ENCODE results near the gene ATP8A2.
"Not testable (repeated sequence)": the region's sequence is repeated elsewhere in the genome, so short reads cannot be mapped to it uniquely, and the experiment has no call there.

The ATP8A2 gene

DNA sequence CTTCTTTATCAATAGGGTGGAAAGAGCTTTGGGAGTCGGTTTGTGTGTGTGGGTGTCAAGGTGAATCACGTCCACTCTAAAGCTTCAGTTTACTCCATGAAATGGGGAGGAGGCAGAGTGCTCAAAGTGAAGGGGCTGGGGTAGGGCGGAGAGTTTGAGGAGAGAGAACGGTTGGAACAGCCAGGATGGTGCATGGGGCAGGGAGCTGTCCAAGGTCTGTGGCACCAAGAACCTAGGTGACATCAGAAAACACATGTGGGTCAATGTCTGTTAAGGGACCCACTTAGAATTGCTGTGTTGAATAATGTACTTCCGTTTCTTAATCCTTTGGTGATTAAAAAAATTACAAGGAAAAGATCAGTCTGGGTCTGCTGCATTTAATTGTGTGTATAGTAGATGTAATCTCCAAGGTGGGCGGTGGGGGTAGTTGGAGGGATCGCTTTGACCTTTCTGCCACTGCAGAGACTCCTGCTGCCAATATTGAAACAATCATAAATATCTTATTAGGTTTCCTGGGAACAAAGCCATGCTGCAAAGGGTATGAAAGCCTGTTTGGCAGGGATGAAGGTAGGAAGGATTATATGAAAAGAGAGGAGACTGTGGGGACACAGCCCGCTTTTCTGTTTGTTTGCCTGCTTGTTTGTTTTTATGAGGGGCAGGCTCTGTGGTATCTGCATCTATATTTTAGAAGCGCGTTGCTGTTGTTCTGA lies 122.3 kb downstream of the ATP8A2 start:
- Histone ChIP-seq H3K36me3 (ENCODE audit: control insufficient read depth, insufficient read depth, low read length) (no peaks in the 10 kb centered on the region), H3K27ac (ENCODE audit: low read depth, low read length, severe bottlenecking) (no peak overlapping the region), H3K9me3 (ENCODE audit: control insufficient read depth, low read length) (no peaks in the 10 kb centered on the region), H3K4me3 (ENCODE audit: extremely low read depth, insufficient read depth, low read length, poor library complexity, severe bottlenecking) (no peak overlapping the region), H3K4me1 (ENCODE audit: control insufficient read depth, insufficient read depth, low read length, poor library complexity, severe bottlenecking) (no peaks in the 10 kb centered on the region)
- WGBS, 2 experiments (ENCODE audit: insufficient coverage in 2 of 2) = 45 to 77% methylated on average over 3 to 5 of the region's 10 CpGs

DNA sequence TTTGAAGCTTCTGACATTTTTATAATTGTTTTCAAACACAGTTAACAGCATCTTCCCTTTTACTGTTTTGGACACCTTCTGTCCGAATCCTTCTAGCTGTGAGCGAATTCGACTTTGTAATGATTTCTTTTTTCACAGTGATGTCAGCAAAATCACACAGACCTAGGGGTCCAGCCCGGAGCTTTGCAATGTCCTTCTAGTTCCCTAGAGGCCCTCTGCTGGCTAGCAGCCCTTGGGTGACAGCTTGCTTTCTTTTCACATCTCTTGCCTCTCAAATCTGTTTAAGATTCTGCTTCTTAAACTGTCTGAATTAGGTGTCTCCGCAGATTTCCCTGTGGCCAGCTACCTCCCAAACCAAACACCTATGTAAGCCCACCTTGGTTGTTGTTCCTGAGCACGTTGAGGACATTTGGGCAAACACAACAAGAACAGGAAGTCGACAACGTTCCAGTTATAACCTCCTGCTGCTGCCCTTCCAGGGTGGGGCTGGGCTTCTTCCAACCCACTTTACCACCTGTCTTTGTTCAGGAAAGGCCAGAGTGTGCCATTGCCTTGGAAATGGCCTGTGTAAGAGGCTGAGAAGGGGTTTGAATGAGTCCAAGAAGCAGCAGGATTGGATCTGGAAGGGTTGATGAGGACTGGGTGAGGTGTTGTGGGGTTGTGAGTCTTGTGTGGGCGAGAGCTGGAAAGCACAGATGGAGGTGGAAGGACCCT lies 123.1 kb downstream of the ATP8A2 start:
- no peaks in the 10 kb centered on the region for H3K36me3 ChIP-seq (ENCODE audit: control insufficient read depth, insufficient read depth, low read length)
- WGBS, 2 experiments (ENCODE audit: insufficient coverage in 2 of 2) = 75 to 77% methylated on average over 8 of the region's 9 CpGs
- no peaks in the 10 kb centered on the region for H3K4me1 ChIP-seq (ENCODE audit: control insufficient read depth, insufficient read depth, low read length, poor library complexity, severe bottlenecking)
- no peaks in the 10 kb centered on the region for H3K9me3 ChIP-seq (ENCODE audit: control insufficient read depth, low read length)
- H3K27ac ChIP-seq (ENCODE audit: low read depth, low read length, severe bottlenecking) = no peak overlapping the region
- H3K4me3 ChIP-seq (ENCODE audit: extremely low read depth, insufficient read depth, low read length, poor library complexity, severe bottlenecking) = no peak overlapping the region

DNA sequence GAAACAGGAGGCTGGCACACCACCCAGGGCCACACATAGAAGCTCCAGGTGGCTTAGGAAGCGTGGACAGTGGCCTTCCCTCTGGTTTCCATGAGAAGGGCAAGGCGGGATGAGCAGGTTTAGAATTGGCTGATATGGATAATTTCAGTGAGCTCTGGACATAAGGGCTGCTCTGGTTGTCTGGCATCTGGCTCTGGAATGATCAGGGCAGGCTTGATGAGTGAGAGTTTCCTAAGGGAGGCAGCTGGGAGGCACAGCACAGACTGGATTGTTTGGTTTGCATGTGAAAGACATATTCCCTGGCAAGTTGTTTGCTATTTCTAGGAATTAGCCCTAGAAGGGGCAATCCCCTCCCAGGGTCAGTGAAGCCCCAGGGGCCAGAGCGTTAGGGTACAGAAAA lies 129.5 kb downstream of the ATP8A2 start:
- no peaks in the 10 kb centered on the region for H3K36me3 ChIP-seq (ENCODE audit: control insufficient read depth, insufficient read depth, low read length)
- no peaks in the 10 kb centered on the region for H3K4me1 ChIP-seq (ENCODE audit: control insufficient read depth, insufficient read depth, low read length, poor library complexity, severe bottlenecking)
- H3K4me3 ChIP-seq (ENCODE audit: extremely low read depth, insufficient read depth, low read length, poor library complexity, severe bottlenecking) = no peak overlapping the region
- H3K9me3 ChIP-seq (ENCODE audit: control insufficient read depth, low read length) = no peaks in the 10 kb centered on the region
- H3K27ac ChIP-seq (ENCODE audit: low read depth, low read length, severe bottlenecking) = no peak overlapping the region
- 79 to 88% methylated on average over 2 of the region's 3 CpGs for WGBS, 2 experiments (ENCODE audit: insufficient coverage in 2 of 2)

DNA sequence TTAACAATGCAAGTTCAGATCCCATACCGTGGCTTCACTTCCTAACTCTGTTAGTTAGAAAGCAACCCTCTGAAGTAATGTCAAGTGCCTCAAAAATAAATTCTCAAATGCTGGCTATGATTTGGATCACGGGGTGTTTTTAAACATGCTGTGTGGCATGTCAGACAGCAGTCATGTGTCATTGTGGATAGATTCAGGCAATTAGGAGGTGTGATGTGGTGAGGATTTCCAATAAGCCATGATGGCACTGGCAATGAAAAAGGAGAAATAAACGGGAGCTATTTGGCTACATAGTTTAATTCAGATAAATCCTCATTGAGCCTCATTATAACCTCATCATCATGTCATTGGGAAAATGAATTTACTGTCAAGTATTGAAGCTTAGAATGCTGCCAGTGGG lies 130.3 kb downstream of the ATP8A2 start:
- Histone ChIP-seq H3K9me3 (ENCODE audit: control insufficient read depth, low read length) (no peaks in the 10 kb centered on the region), H3K27ac (ENCODE audit: low read depth, low read length, severe bottlenecking) (no peak overlapping the region), H3K36me3 (ENCODE audit: control insufficient read depth, insufficient read depth, low read length) (no peaks in the 10 kb centered on the region), H3K4me1 (ENCODE audit: control insufficient read depth, insufficient read depth, low read length, poor library complexity, severe bottlenecking) (no peaks in the 10 kb centered on the region), H3K4me3 (ENCODE audit: extremely low read depth, insufficient read depth, low read length, poor library complexity, severe bottlenecking) (no peak overlapping the region)
- 77 to 86% methylated on average over 2 of the region's 3 CpGs for whole genome bisulfite sequencing, 2 experiments (ENCODE audit: insufficient coverage in 2 of 2)

DNA sequence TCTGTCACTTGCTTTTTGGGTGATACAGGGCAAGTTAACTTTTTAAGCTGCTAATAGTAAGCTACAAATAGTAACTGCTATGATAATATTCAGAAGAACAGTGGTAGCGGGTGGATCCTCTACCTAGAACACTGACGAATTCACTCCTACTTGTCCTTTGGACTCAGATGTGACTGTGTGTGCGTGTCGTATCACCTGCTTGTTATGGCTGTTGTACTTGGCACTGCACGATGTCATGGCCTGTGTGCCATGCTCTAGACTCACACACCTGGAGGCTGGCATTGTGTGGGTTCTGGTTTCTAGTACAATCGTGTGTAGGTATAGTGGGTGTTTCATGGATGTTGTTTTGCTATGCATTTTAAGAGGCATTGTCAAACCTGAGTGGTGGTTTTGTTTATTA lies 130.8 kb downstream of the ATP8A2 start:
- H3K4me3 ChIP-seq (ENCODE audit: extremely low read depth, insufficient read depth, low read length, poor library complexity, severe bottlenecking) = no peak overlapping the region
- 69 to 77% methylated on average over 5 to 6 of the region's 6 CpGs for WGBS, 2 experiments (ENCODE audit: insufficient coverage in 2 of 2)

DNA sequence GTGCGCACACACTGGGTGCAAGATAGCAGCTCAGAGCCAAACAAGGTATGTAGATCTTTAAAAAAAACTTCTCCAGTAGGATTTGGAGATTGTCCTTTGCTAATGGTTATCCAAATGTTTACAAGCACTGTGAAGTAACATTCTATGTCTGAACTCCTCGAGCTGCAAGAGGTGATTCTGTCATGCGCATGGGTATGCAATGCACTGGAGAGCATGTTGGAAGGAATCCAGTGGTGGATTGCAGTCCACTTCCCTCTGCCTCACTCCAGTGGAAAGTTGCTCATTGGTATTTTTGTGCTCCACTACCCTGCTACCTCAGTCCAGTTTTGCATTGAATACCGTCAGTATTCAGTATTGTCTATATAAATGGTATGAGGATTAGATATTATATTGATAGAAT lies 132.1 kb downstream of the ATP8A2 start:
- H3K36me3 ChIP-seq (ENCODE audit: control insufficient read depth, insufficient read depth, low read length) = no peaks in the 10 kb centered on the region
- no peak overlapping the region for H3K27ac ChIP-seq (ENCODE audit: low read depth, low read length, severe bottlenecking)
- no peak overlapping the region for H3K4me3 ChIP-seq (ENCODE audit: extremely low read depth, insufficient read depth, low read length, poor library complexity, severe bottlenecking)
- 87 to 100% methylated on average over 2 to 3 of the region's 4 CpGs for WGBS, 2 experiments (ENCODE audit: insufficient coverage in 2 of 2)
- H3K9me3 ChIP-seq (ENCODE audit: control insufficient read depth, low read length) = no peaks in the 10 kb centered on the region
- H3K4me1 ChIP-seq (ENCODE audit: control insufficient read depth, insufficient read depth, low read length, poor library complexity, severe bottlenecking) = no peaks in the 10 kb centered on the region

More for the DNA sequence above, 130.8 kb downstream of the ATP8A2 start:
- H3K27ac ChIP-seq (ENCODE audit: low read depth, low read length, severe bottlenecking) = no peak overlapping the region
- no peaks in the 10 kb centered on the region for H3K36me3 ChIP-seq (ENCODE audit: control insufficient read depth, insufficient read depth, low read length)
- H3K9me3 ChIP-seq (ENCODE audit: control insufficient read depth, low read length) = no peaks in the 10 kb centered on the region
- H3K4me1 ChIP-seq (ENCODE audit: control insufficient read depth, insufficient read depth, low read length, poor library complexity, severe bottlenecking) = no peaks in the 10 kb centered on the region

DNA sequence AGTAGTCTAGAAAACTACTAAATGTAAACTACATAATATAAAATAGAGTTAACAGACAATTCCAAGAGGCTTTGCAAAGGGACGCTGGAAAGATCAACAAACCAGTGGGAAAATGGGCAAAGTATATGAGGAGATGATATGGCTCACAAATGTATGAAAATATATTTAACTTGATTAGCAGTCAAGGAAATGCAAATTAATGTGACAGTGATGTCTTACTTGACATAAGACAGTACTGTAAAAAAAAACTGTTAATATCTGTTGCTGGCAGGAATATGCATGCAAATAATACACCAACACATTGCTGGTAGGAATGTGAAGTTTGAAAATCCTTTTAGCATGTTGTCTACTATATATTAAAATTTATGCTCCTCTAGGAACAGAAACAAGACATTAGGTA lies 136.1 kb downstream of the ATP8A2 start:
- Histone ChIP-seq H3K36me3 (ENCODE audit: control insufficient read depth, insufficient read depth, low read length) (no peaks in the 10 kb centered on the region), H3K4me3 (ENCODE audit: extremely low read depth, insufficient read depth, low read length, poor library complexity, severe bottlenecking) (no peak overlapping the region), H3K27ac (ENCODE audit: low read depth, low read length, severe bottlenecking) (no peak overlapping the region), H3K4me1 (ENCODE audit: control insufficient read depth, insufficient read depth, low read length, poor library complexity, severe bottlenecking) (no peaks in the 10 kb centered on the region), H3K9me3 (ENCODE audit: control insufficient read depth, low read length) (no peaks in the 10 kb centered on the region)
- WGBS, 2 experiments (ENCODE audit: insufficient coverage in 2 of 2) = 100% methylated on average over 1 of the region's 1 CpG; no CpG with 5 or more reads in 1 of the 2 experiments

DNA sequence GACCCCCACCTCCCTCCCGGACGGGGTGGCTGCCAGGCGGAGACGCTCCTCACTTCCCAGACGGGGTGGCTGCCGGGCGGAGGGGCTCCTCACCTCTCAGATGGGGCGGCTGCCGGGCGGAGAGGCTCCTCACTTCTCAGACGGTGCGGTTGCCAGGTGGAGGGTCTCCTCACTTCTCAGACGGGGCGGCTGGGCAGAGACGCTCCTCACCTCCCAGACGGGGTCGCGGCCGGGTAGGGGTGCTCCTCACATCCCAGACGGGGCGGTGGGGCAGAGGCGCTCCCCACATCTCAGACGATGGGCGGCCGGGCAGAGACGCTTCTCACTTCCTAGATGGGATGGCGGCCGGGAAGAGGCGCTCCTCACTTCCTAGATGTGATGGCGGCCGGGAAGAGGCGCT lies 141.3 kb downstream of the ATP8A2 start:
- H3K36me3 ChIP-seq (ENCODE audit: control insufficient read depth, insufficient read depth, low read length); H3K4me3 ChIP-seq (ENCODE audit: extremely low read depth, insufficient read depth, low read length, poor library complexity, severe bottlenecking); H3K4me1 ChIP-seq (ENCODE audit: control insufficient read depth, insufficient read depth, low read length, poor library complexity, severe bottlenecking); H3K27ac ChIP-seq (ENCODE audit: low read depth, low read length, severe bottlenecking); H3K9me3 ChIP-seq (ENCODE audit: control insufficient read depth, low read length): not testable (repeated sequence)
- 95 to 97% methylated on average over 22 to 24 of the region's 32 CpGs for WGBS, 2 experiments (ENCODE audit: insufficient coverage in 2 of 2)

DNA sequence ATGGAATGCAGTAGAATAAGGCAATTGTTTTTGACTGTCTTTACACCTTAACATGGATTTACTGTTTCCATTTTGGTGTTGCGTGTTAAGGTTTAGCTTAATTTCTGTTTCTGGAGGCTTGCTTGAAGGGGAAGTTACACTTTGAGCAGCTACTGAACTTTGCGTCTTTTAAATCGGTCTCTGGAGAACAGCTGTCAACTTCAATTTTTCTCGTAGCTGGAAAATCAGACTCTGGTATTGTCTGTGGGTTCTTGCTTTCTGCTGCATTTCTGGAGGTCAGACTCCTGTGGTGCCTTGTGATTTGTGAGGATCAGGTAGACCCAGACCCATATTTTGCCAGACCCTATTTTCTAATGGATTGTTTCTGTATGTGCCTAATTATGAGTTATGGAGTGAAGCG lies 146.7 kb downstream of the ATP8A2 start:
- WGBS, 2 experiments (ENCODE audit: insufficient coverage in 2 of 2) = 93 to 100% methylated on average over 3 of the region's 5 CpGs

DNA sequence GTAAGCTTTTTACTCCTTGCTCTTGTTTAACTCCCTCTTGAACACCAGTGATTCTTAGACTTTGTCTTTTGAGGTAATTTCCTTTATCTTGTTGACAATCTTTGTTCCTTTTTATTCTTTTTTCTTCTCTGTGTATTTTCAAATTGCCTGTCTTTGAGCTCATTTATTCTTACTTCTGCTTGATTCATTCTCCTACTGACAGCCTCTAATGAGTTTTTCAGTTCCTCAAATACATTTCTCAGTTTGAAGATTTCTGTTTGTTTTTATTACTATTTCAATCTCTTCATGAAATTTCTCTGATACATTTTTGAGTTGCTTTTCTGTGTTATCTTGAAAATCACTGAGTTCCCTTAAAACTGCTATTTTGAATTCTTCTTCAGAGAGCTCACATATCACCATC lies 154.1 kb downstream of the ATP8A2 start:
- Histone ChIP-seq H3K9me3 (ENCODE audit: control insufficient read depth, low read length) (peaks cover 6% of the 10 kb centered on the region), H3K4me3 (ENCODE audit: extremely low read depth, insufficient read depth, low read length, poor library complexity, severe bottlenecking) (no peak overlapping the region), H3K4me1 (ENCODE audit: control insufficient read depth, insufficient read depth, low read length, poor library complexity, severe bottlenecking) (no peaks in the 10 kb centered on the region), H3K36me3 (ENCODE audit: control insufficient read depth, insufficient read depth, low read length) (no peaks in the 10 kb centered on the region), H3K27ac (ENCODE audit: low read depth, low read length, severe bottlenecking) (no peak overlapping the region)

More for the DNA sequence above, 146.7 kb downstream of the ATP8A2 start:
- Histone ChIP-seq H3K4me1 (ENCODE audit: control insufficient read depth, insufficient read depth, low read length, poor library complexity, severe bottlenecking) (no peaks in the 10 kb centered on the region), H3K27ac (ENCODE audit: low read depth, low read length, severe bottlenecking) (no peak overlapping the region), H3K4me3 (ENCODE audit: extremely low read depth, insufficient read depth, low read length, poor library complexity, severe bottlenecking) (no peak overlapping the region), H3K9me3 (ENCODE audit: control insufficient read depth, low read length) (no peaks in the 10 kb centered on the region), H3K36me3 (ENCODE audit: control insufficient read depth, insufficient read depth, low read length) (no peaks in the 10 kb centered on the region)

DNA sequence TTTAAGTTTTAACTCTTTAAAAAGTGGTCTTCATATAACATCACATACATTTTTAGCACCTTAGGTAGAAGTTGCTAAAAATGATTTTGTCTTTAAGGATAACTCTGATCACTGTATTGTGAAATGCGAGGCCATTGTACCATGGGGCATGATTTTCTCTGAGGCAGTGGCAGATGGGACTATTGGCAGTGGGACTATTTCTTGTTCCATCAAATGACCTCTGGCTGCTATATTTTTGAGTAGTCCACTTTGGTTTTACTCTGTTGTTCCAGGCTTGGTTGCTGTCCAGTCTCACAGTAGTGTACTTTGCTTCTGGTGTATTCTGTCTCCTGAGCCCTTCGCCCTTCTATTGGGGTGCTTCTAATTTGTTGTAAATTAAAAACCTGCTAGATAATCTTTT lies 156.5 kb downstream of the ATP8A2 start:
- Histone ChIP-seq H3K9me3 (ENCODE audit: control insufficient read depth, low read length) (peaks cover 6% of the 10 kb centered on the region), H3K4me3 (ENCODE audit: extremely low read depth, insufficient read depth, low read length, poor library complexity, severe bottlenecking) (no peak overlapping the region), H3K27ac (ENCODE audit: low read depth, low read length, severe bottlenecking) (no peak overlapping the region), H3K36me3 (ENCODE audit: control insufficient read depth, insufficient read depth, low read length) (no peaks in the 10 kb centered on the region), H3K4me1 (ENCODE audit: control insufficient read depth, insufficient read depth, low read length, poor library complexity, severe bottlenecking) (no peaks in the 10 kb centered on the region)
- 83 to 100% methylated on average over 1 of the region's 2 CpGs for WGBS, 2 experiments (ENCODE audit: insufficient coverage in 2 of 2)

All from mesodermal cell (in vitro differentiated cells).